ENCODE results near the gene RNF222.
A peak's percentile ranks its signal among the peaks of the same experiment; 100 is the strongest.

Gene RNF222

GRCh38 chr17:8397636-8398035 lies at the start of gene RNF222:
Gene RNF222, minus strand, starts transcription at chr17:8397827. Its CDS starts 4,366 bp downstream, at chr17:8393461.
- DNase-seq: no peak

GRCh38 chr17:8445536-8445935 lies 47.9 kb upstream of the RNF222 start:
- DNase-seq: no peak

DNA sequence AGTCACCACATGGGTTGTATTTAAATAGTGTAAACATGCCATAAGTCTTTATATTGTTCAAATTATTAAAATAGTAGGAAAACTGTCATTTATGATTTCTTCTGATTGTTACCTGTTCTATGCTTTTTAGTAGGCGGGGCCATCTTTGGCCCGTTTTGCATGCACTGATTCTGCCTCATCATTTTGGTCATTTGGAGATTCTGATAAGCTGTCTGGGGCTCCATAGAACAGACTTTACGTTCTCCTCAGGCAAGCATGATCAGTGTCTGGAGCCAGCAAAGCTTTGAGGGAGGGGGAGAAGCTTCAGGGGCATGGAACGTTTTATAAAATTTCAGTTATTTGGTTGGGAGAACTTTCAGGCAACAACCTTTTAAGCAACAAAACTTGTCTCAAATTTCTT lies 46.9 kb upstream of the RNF222 start:
- DNase-seq: no peak

- DNase-seq: no peak
Observed at GRCh38 chr17:8443756-8444155, 46.1 kb upstream of the RNF222 start.

DNA sequence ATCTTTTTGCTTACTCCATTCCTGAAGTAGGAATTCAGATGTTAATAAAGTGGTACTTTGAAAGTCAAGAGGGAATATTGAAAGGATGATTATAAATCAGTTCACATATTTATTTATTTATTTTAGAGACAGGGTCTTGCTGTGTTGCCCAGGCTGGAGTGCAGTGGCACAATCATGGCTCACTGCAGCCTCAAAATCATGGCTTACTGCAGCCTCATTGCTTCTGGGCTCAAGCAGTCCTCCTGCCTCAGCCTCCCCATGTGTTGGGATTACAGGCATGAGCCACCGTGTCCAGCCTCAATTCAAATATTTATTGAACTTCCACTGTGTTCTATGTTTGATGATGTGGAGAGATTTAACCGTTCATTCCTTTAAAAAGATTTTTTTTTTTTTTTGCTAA lies 44.7 kb upstream of the RNF222 start:
- no peak for DNase-seq

GRCh38 chr17:8441690-8442089 lies 44.1 kb upstream of the RNF222 start:
- DNase-seq: no peak

DNA sequence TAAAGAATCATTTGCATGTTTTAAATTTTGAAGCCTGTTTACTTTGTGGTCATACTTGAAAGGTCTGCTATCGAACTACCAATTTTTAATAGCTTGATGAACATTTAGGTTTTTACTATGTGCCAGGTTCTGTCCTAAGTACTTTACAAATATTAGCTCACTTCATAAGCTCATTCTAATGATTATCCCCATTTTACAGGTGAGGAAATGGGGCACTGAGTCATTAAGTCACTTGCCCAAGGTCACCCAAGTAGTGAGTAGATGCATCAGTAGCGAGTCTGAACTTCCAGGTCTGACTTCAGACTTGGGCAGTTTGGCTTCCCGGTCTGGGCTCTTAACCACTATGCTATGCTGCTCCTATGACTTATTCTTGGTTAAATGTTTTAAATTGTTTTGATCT lies 42.1 kb upstream of the RNF222 start:
- no peak for DNase-seq

DNA sequence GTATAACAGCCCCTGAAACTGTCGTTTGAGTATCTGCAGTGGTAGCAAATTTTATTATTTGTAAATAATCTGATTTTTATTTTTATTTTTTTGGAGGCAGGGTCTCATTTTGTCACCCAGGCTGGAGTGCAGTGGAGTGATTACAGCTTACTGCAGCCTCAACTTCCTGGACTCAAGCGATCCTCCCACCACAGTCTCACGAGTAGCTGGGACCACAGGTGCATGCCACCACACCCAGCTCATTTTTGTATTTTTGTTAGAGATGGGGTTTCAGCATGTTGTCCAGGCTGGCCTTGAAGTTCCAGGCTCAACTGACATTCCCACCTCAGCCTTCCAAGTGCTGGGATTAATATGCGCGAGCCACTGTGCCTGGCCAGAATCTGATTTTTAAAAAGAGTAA lies 40.8 kb upstream of the RNF222 start:
- no peak for DNase-seq

GRCh38 chr17:8436844-8437171 lies 39.2 kb upstream of the RNF222 start:
- DNase-seq: no peak

- DNase-seq: peak; percentile 63
Observed at GRCh38 chr17:8436169-8436843, 38.7 kb upstream of the RNF222 start.

GRCh38 chr17:8435245-8436168 lies 37.9 kb upstream of the RNF222 start, which contains the start of gene NDEL1:
Gene NDEL1, plus strand, starts transcription at chr17:8435884. Its CDS starts 8,388 bp downstream, at chr17:8444272.
- peak; percentile 99 for DNase-seq

- no peak for DNase-seq
Observed at GRCh38 chr17:8430966-8431365, 33.3 kb upstream of the RNF222 start.

DNA sequence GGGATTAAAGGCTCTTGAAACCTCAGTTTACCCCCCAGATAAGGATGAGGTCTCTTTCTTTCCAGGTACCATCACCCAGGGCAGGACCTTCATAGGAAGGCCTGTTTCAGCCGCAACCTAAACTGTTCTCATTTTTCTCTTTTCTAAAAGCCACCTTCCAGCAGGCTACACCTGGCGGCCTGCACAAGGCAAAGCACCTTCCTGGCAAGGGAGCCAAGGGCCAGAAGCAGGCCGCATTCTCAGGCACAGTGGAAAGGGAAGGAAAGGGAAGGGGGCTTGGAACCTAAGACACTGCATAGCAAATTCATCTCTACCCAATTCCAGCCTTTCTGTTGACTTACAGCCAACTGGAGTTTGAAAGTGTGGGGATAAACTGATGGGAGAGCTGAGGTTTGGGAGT lies 29.2 kb upstream of the RNF222 start:
- DNase-seq: no peak

DNA sequence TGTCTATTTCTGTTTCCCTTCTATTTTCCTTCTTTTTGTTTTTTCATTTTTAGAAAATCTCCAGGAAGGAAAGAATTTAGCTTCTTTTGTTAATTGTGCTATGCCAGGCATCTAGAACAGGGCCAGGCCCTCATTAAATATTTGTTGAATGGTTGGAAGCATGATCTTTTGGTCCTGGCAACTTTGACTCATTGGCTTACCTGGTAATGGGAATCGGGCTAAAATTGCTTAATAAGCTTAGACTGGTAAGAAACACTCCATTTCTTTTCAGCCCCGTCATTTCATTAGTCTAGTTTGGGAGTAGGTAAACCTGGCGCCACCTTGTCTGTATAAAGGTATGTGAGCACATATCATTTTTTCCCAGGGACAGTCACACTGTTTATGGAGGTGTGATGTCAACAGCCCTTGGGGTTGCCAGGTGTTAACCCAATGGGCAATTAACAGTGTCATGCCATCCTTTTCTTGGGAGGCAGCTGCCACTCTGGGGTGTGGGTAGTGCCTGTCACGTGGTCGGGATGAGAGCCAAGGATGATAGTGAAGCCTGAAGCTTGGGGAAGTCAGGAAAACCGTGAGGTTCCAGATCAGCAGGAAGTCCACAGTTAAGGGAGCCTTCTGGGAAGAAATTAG lies 28.6 kb upstream of the RNF222 start:
- DNase-seq: no peak

- no peak for DNase-seq
Observed at GRCh38 chr17:8421571-8421970, 23.9 kb upstream of the RNF222 start.

- no peak for DNase-seq
Observed at GRCh38 chr17:8420041-8420934, 22.7 kb upstream of the RNF222 start.

DNA sequence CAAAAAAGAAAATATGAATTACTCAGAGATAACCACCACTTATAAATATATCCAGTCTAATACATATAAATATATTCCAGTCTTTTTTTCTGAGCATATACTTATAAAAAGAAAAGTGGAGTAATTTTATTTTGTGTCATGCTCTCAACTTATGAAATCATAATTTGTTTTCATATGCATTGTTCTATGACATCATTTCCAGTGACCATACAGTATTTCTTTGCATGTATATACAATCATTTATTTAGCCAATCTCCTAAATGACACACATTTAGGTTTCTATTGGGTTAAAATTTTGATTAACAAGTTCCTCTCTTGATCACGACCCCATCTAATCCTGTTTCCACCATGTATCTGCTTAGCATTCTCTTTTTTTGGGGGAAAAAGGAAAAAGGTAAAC lies 21.7 kb upstream of the RNF222 start:
- DNase-seq: no peak

GRCh38 chr17:8418471-8418870 lies 20.8 kb upstream of the RNF222 start:
- no peak for DNase-seq

GRCh38 chr17:8417806-8418205 lies 20.2 kb upstream of the RNF222 start:
- DNase-seq: no peak

DNA sequence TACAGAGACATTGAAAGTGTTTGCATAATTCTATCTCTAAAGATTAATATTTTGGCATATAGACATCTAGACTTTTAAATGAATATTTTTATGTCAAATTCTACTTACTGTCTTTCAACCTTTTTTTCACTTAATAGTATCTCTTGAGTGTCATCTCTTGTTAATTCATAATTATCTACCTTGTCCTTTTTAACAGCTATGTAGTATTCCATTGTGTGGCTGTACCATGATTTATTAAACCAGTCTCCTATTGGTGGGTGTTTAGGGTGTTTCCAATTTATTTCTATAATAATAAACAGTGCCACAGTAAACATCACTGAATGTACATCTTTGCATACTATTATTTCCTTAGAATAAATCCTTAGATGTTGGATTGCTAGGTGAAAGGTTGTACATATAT lies 16.3 kb upstream of the RNF222 start:
- DNase-seq: no peak

DNA sequence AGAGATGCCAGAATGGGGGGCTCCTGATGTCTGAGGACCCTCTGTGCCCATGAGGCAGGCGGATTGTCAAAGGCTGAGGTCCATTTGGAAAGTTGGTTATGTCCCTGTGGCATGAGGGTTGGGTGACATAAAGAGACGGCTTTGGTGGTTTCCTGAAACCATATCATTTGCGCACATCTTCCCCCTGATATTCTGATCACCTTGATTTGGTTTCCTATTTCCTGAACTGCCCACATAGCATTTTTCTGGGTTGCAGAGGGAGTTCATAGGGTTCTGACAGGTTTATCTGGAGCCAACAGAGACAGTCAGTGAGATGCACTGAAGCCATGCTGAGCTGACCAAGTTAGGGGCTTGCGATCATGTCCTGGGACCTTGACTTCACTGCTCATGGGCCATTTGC lies 15.7 kb upstream of the RNF222 start:
- DNase-seq: no peak

GRCh38 chr17:8412089-8412488 lies 14.5 kb upstream of the RNF222 start:
- no peak for DNase-seq

GRCh38 chr17:8410883-8411238 lies 13.2 kb upstream of the RNF222 start:
- DNase-seq: no peak
